ENCODE results near the gene NAALADL2. TPM values are rescaled to one million over a fixed set of nuclear protein-coding genes. Genes with fewer than 3 reads are reported as not detected.

NAALADL2 gene
- total and polyA plus RNA-seq, 3 donors from 2014 or later = 5.4 to 15.6 (median 6.0) TPM

DNA sequence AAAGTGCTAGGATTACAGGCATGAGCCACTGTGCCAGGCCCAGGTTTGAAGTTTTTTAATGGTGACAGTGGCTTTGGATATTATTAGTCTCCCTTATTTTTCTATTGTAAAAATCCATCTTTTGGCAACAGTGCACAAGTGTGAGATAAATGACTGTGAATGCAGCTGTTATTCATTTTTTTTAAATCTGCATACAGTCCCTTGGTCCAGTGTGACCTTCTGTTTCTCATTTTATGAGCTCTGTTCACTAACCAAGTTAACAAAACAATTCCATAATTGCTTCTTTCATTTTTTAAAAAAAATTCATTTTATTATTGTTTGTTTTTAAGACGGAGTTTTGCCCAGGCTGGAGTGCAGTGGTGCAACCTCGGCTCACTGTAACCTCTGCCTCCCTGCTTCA, 381.8 kb downstream of the NAALADL2 start:
- no peaks in the 10 kb centered on the region for H3K4me1 ChIP-seq
- H3K4me3 ChIP-seq = no peak overlapping the region
- intact Hi-C loops (cut with DNase I; ENCODE audit: low total_unique reads) = no loop called here
- H3K27me3 ChIP-seq = no peaks in the 10 kb centered on the region
- no peaks in the 10 kb centered on the region for H3K36me3 ChIP-seq (ENCODE audit: low read depth, missing control alignments)
- no peak for TF ChIP-seq POLR2A (IDR thresholded peaks at IDR 0.05)
- TF ChIP-seq, protein P1, sequence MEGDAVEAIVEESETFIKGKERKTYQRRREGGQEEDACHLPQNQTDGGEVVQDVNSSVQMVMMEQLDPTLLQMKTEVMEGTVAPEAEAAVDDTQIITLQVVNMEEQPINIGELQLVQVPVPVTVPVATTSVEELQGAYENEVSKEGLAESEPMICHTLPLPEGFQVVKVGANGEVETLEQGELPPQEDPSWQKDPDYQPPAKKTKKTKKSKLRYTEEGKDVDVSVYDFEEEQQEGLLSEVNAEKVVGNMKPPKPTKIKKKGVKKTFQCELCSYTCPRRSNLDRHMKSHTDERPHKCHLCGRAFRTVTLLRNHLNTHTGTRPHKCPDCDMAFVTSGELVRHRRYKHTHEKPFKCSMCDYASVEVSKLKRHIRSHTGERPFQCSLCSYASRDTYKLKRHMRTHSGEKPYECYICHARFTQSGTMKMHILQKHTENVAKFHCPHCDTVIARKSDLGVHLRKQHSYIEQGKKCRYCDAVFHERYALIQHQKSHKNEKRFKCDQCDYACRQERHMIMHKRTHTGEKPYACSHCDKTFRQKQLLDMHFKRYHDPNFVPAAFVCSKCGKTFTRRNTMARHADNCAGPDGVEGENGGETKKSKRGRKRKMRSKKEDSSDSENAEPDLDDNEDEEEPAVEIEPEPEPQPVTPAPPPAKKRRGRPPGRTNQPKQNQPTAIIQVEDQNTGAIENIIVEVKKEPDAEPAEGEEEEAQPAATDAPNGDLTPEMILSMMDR (IDR thresholded peaks at IDR 0.05) = no peak
- WGBS, 2 donors = 58 to 79% methylated on average over 2 of the region's 2 CpGs
- no peaks in the 10 kb centered on the region for H3K9me3 ChIP-seq
- H3K27ac ChIP-seq = no peak overlapping the region
- no peak for DNase-seq

DNA sequence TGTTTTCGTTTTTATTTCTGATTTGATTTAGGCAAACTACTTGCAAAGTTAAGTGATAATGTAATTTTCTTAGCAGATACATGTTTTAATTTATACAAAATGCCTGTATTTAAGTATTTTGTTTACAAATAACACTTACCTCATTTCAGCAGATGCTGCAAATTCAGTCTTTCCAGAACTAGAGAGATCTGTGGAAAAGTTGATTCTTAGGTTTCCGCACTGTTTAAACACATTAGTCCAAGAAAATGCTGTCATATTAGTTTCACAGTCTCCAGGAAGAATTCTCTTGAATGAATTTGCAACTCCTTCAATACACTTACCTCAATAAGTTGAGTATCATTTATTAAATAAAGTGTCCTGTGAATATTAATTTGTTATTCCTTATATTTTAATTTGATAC, 383.1 kb downstream of the NAALADL2 start:
- no peaks in the 10 kb centered on the region for H3K9me3 ChIP-seq
- H3K27me3 ChIP-seq = no peaks in the 10 kb centered on the region
- no peak for DNase-seq
- intact Hi-C loops (cut with DNase I; ENCODE audit: low total_unique reads) = no loop called here
- H3K27ac ChIP-seq = no peak overlapping the region
- H3K4me3 ChIP-seq = no peak overlapping the region
- H3K36me3 ChIP-seq (ENCODE audit: low read depth, missing control alignments) = no peaks in the 10 kb centered on the region
- TF ChIP-seq, protein P1 (IDR thresholded peaks at IDR 0.05) = no peak
- no peak for TF ChIP-seq POLR2A (IDR thresholded peaks at IDR 0.05)
- 91 to 98% methylated on average over 2 of the region's 2 CpGs for WGBS, 2 donors
- no peaks in the 10 kb centered on the region for H3K4me1 ChIP-seq

DNA sequence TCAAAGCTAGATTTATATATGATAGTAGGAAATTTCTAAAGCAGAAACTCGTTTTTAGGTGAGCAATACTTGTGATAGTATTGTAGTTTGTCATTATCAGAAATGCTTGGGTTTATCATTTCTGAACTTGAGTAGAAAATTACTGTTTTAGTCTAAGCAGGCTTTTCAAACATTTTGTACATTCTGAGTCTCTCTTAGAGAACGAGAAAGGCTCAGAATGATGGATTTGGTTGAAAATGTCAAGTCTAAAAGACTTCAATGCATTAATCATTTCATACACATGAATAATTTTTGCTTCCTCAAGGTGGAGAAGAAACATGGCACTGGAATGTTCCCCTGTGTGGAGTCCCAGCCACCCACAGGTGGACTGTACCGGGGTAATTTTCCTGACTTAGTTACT, 387.1 kb downstream of the NAALADL2 start:
- H3K9me3 ChIP-seq = no peaks in the 10 kb centered on the region
- TF ChIP-seq POLR2A (IDR thresholded peaks at IDR 0.05) = no peak
- TF ChIP-seq, protein P1 (IDR thresholded peaks at IDR 0.05) = no peak
- no peaks in the 10 kb centered on the region for H3K36me3 ChIP-seq (ENCODE audit: low read depth, missing control alignments)
- H3K4me1 ChIP-seq = no peaks in the 10 kb centered on the region
- 54 to 61% methylated on average over 3 of the region's 3 CpGs for WGBS, 2 donors
- no peaks in the 10 kb centered on the region for H3K27me3 ChIP-seq
- no peak overlapping the region for H3K4me3 ChIP-seq
- H3K27ac ChIP-seq = no peak overlapping the region
- intact Hi-C loops (cut with DNase I; ENCODE audit: low total_unique reads) = no loop called here
- no peak for DNase-seq

- no peaks in the 10 kb centered on the region for H3K27me3 ChIP-seq
- intact Hi-C loops (cut with DNase I; ENCODE audit: low total_unique reads) = no loop called here
- 68 to 69% methylated on average over 1 of the region's 1 CpG for WGBS, 2 donors
- no peak overlapping the region for H3K27ac ChIP-seq
- no peaks in the 10 kb centered on the region for H3K9me3 ChIP-seq
- no peak overlapping the region for H3K4me3 ChIP-seq
- H3K36me3 ChIP-seq (ENCODE audit: low read depth, missing control alignments) = no peaks in the 10 kb centered on the region
- no peak for TF ChIP-seq POLR2A (IDR thresholded peaks at IDR 0.05)
- TF ChIP-seq, protein P1 (IDR thresholded peaks at IDR 0.05) = no peak
- DNase-seq = no peak
- H3K4me1 ChIP-seq = no peaks in the 10 kb centered on the region
These were observed 387.6 kb downstream of the NAALADL2 start for GRCh38 chr3:175246766-175247165.

- WGBS, 2 donors = 43 to 52% methylated on average over 1 of the region's 1 CpG
- no peaks in the 10 kb centered on the region for H3K36me3 ChIP-seq (ENCODE audit: low read depth, missing control alignments)
- H3K27me3 ChIP-seq = no peaks in the 10 kb centered on the region
- intact Hi-C loops (cut with DNase I; ENCODE audit: low total_unique reads) = no loop called here
- no peak for DNase-seq
- TF ChIP-seq, protein P1 (IDR thresholded peaks at IDR 0.05) = no peak
- TF ChIP-seq POLR2A (IDR thresholded peaks at IDR 0.05) = no peak
- H3K9me3 ChIP-seq = no peaks in the 10 kb centered on the region
- no peaks in the 10 kb centered on the region for H3K4me1 ChIP-seq
- H3K4me3 ChIP-seq = no peak overlapping the region
- H3K27ac ChIP-seq = no peak overlapping the region
These were observed 388.5 kb downstream of the NAALADL2 start for GRCh38 chr3:175247629-175248028.
